Measurements from ENCODE around the gene YKT6.

YKT6 gene

GRCh38 chr7:44257618-44258422, 57.0 kb downstream of the YKT6 start:
- no peak overlapping the region for H3K4me3 ChIP-seq (ENCODE audit: low read depth, low read length)
- TF ChIP-seq CTCF (IDR thresholded peaks at IDR 0.05; ENCODE audit: insufficient read depth, low read length, missing control alignments) = no peak
- CTCF ChIA-PET = interaction anchor here (0.9 to 5.2 kb wide), 4 partner anchors 15 to 307 kb away, joined by 3 to 40 read pairs (median 4); no protein-coding TSS in a partner anchor
- POLR2A ChIA-PET = interaction anchor here (0.6 kb wide), 1 partner anchor 21 kb away, joined by 3 read pairs; no protein-coding TSS in a partner anchor
- peak; percentile 49 for DNase-seq (ENCODE audit: low read depth, low spot score)

GRCh38 chr7:44258423-44258760, 57.6 kb downstream of the YKT6 start:
- no peak for DNase-seq (ENCODE audit: low read depth, low spot score)
- ChIA-PET CTCF (interaction anchor here (0.9 to 5.2 kb wide), 5 partner anchors 15 to 306 kb away, joined by 3 to 40 read pairs (median 3); no protein-coding TSS in a partner anchor), POLR2A (interaction anchor here (0.6 kb wide), 2 partner anchors 21 to 660 kb away, joined by 3 read pairs; no protein-coding TSS in a partner anchor)
- no peak for TF ChIP-seq CTCF (IDR thresholded peaks at IDR 0.05; ENCODE audit: insufficient read depth, low read length, missing control alignments)
- H3K4me3 ChIP-seq (ENCODE audit: low read depth, low read length) = no peak overlapping the region

- TF ChIP-seq CTCF (IDR thresholded peaks at IDR 0.05; ENCODE audit: insufficient read depth, low read length, missing control alignments) = no peak
- ChIA-PET CTCF (interaction anchor here (0.6 to 5.2 kb wide), 8 partner anchors 11 to 138 kb away, joined by 3 to 40 read pairs (median 3); no protein-coding TSS in a partner anchor), POLR2A (interaction anchor here (0.6 to 1.5 kb wide), 2 partner anchors 9 to 660 kb away, joined by 3 to 6 read pairs; no protein-coding TSS in a partner anchor)
- DNase-seq (ENCODE audit: low read depth, low spot score) = no peak
- H3K4me3 ChIP-seq (ENCODE audit: low read depth, low read length) = no peak overlapping the region
Measured at GRCh38 chr7:44258865-44259546, 58.2 kb downstream of the YKT6 start.

- CTCF ChIA-PET = interaction anchor here (0.6 to 5.2 kb wide), 6 partner anchors 12 to 138 kb away, joined by 3 to 40 read pairs (median 3); no protein-coding TSS in a partner anchor
- no peak overlapping the region for H3K4me3 ChIP-seq (ENCODE audit: low read depth, low read length)
- TF ChIP-seq CTCF (IDR thresholded peaks at IDR 0.05; ENCODE audit: insufficient read depth, low read length, missing control alignments) = no peak
Measured at GRCh38 chr7:44259547-44260457, 59.0 kb downstream of the YKT6 start.

GRCh38 chr7:44261240-44261639, 60.5 kb downstream of the YKT6 start:
- CTCF ChIA-PET = interaction anchor here (1.2 to 5.2 kb wide), 2 partner anchors 18 to 214 kb away, joined by 5 to 40 read pairs; no protein-coding TSS in a partner anchor
- POLR2A ChIA-PET = no interaction called here
- no peak for TF ChIP-seq CTCF (IDR thresholded peaks at IDR 0.05; ENCODE audit: insufficient read depth, low read length, missing control alignments)
- DNase-seq (ENCODE audit: low read depth, low spot score) = no peak
- H3K4me3 ChIP-seq (ENCODE audit: low read depth, low read length) = no peak overlapping the region

More at GRCh38 chr7:44259547-44260457, 59.0 kb downstream of the YKT6 start:
- POLR2A ChIA-PET = interaction anchor here (1.5 kb wide), 1 partner anchor 8 kb away, joined by 6 read pairs; no protein-coding TSS in a partner anchor
- DNase-seq (ENCODE audit: low read depth, low spot score) = peak; percentile 75
